Hepatocyte (in vitro differentiated cells): ENCODE data around the gene HOXB6. TPM values are rescaled to one million over a fixed set of nuclear protein-coding genes. Genes with fewer than 3 reads are reported as not detected.

Experiments used
- DNase-seq: peaks from one replicate; pipeline ENCODE4 v3.0.0-alpha.2; 2016; ENCODE audit warnings: low spot score
- H2AFZ ChIP-seq: fragments of 200-600 bp; sonication (generic); 2 replicates; pipeline ENCODE4 v1.6.0; 2016; ENCODE audit warnings: antibody characterized with exemption, mild to moderate bottlenecking
- H3K27ac ChIP-seq: fragments of 200-600 bp; sonication (generic); 2 replicates; pipeline ENCODE4 v1.5.1; 2016; ENCODE audit warnings: mild to moderate bottlenecking
- H3K27me3 ChIP-seq: fragments of 200-600 bp; sonication (generic); 2 replicates; pipeline ENCODE4 v1.6.1; 2016
- H3K36me3 ChIP-seq: fragments of 200-600 bp; sonication (generic); replicated peaks from 2 replicates; pipeline ENCODE4 v1.5.1; 2016; ENCODE audit warnings: low read depth; ENCODE audit not compliant: insufficient read depth
- H3K4me1 ChIP-seq: fragments of 200-600 bp; sonication (generic); 2 replicates; pipeline ENCODE4 v1.5.1; 2016; ENCODE audit warnings: mild to moderate bottlenecking, moderate library complexity; ENCODE audit not compliant: insufficient read depth
- H3K4me2 ChIP-seq: fragments of 200-600 bp; sonication (generic); 2 replicates; pipeline ENCODE4 v1.6.0; 2016
- H3K4me3 ChIP-seq: fragments of 200-600 bp; sonication (generic); 2 replicates; pipeline ENCODE4 v1.5.1; 2016; ENCODE audit warnings: mild to moderate bottlenecking
- H3K79me2 ChIP-seq: fragments of 200-600 bp; sonication (generic); 2 replicates; pipeline ENCODE4 v1.6.0; 2017; ENCODE audit warnings: mild to moderate bottlenecking
- H3K9me2 ChIP-seq: fragments of 200-600 bp; sonication (generic); replicated peaks from 2 replicates; pipeline ENCODE4 v1.6.0; 2017; ENCODE audit warnings: mild to moderate bottlenecking; ENCODE audit not compliant: insufficient read depth
- H3K9me3 ChIP-seq: fragments of 200-600 bp; sonication (generic); 2 replicates; pipeline ENCODE4 v1.5.1; 2016; ENCODE audit warnings: low read depth, mild to moderate bottlenecking
- H4K20me1 ChIP-seq: fragments of 200-600 bp; sonication (generic); 2 replicates; pipeline ENCODE4 v1.6.0; 2016; ENCODE audit warnings: mild to moderate bottlenecking; ENCODE audit not compliant: insufficient read depth, poor library complexity, severe bottlenecking
- CTCF ChIP-seq: fragments of 200-600 bp; sonication (generic); IDR thresholded peaks from 2 replicates; pipeline ENCODE4 v1.5.1; 2016; ENCODE audit warnings: antibody characterized with exemption, mild to moderate bottlenecking; ENCODE audit not compliant: poor library complexity
- EZH2 ChIP-seq: fragments of 200-600 bp; sonication (generic); IDR thresholded peaks from 2 replicates; pipeline ENCODE4 v1.6.1; 2016; ENCODE audit warnings: antibody characterized with exemption, mild to moderate bottlenecking, borderline replicate concordance
- EZH2phosphoT487 ChIP-seq: fragments of 200-600 bp; sonication (generic); IDR thresholded peaks from one replicate; pipeline ENCODE4 v1.6.1; 2018; ENCODE audit warnings: antibody characterized with exemption, mild to moderate bottlenecking, low read depth, moderate library complexity; ENCODE audit not compliant: unreplicated experiment, severe bottlenecking
- WGBS: methylation state at CpG from one replicate; pipeline ENCODE4 v1.1.6; 2016; ENCODE audit warnings: low lambda C conversion rate; ENCODE audit errors: missing lambda C conversion rate; 5-methylcytosine and 5-hydroxymethylcytosine counted together
- polyA plus RNA-seq: library from polyadenylated mRNA; unstranded; fragments of >200 nt; fragmentation: Nextera tagmentation; extraction: Ambion mirVana; gene quantifications from 2 replicates; pipeline ENCODE4 v1.2.1, GENCODE V29; 2016
- total RNA-seq: library from RNA; depleted of rRNA; stranded (reverse); fragments of >200 nt; gene quantifications from 2 replicates; pipeline ENCODE4 v1.2.3, GENCODE V29; 2014

HOXB6 gene
- total and polyA plus RNA-seq, 2 experiments from 2014 or later: 4.8 to 7.7 TPM

- Histone ChIP-seq H3K79me2 (no peaks in the 10 kb centered on the region), H3K9me3 (no peaks in the 10 kb centered on the region), H3K4me2 (no peak overlapping the region), H3K27ac (no peak overlapping the region), H3K27me3 (peaks cover 98% of the 10 kb centered on the region), H3K4me1 (no peaks in the 10 kb centered on the region), H3K36me3 (no peaks in the 10 kb centered on the region), H3K9me2 (no peaks in the 10 kb centered on the region), H2AFZ (peak overlapping the region; percentile 60), H4K20me1 (no peaks in the 10 kb centered on the region), H3K4me3 (no peak overlapping the region)
- WGBS: 32% methylated on average over 7 of the region's 7 CpGs
- DNase-seq: no peak
- peak; percentile 8 for TF ChIP-seq EZH2
- no peak for TF ChIP-seq CTCF
- TF ChIP-seq EZH2phosphoT487: no peak
Measured at GRCh38 chr17:48632579-48633265, 27.9 kb upstream of the HOXB6 start.

- Histone ChIP-seq H3K4me1 (no peaks in the 10 kb centered on the region), H3K27ac (no peak overlapping the region), H4K20me1 (no peaks in the 10 kb centered on the region), H3K27me3 (peaks cover 98% of the 10 kb centered on the region), H3K4me2 (no peak overlapping the region), H3K9me2 (no peaks in the 10 kb centered on the region), H2AFZ (no peak overlapping the region), H3K79me2 (no peaks in the 10 kb centered on the region), H3K9me3 (no peaks in the 10 kb centered on the region), H3K36me3 (no peaks in the 10 kb centered on the region), H3K4me3 (no peak overlapping the region)
- DNase-seq: no peak
- TF ChIP-seq CTCF (no peak), EZH2phosphoT487 (no peak), EZH2 (no peak)
- WGBS: 37% methylated on average over 7 of the region's 7 CpGs
Measured at GRCh38 chr17:48631693-48632578, 27.1 kb upstream of the HOXB6 start.

- H3K4me1 ChIP-seq: peaks cover 6% of the 10 kb centered on the region
- no peak for DNase-seq
- no peak overlapping the region for H2AFZ ChIP-seq
- H3K4me3 ChIP-seq: no peak overlapping the region
- 24% methylated on average over 15 of the region's 15 CpGs for WGBS
- H3K27me3 ChIP-seq: peaks cover 99% of the 10 kb centered on the region
- no peaks in the 10 kb centered on the region for H4K20me1 ChIP-seq
- H3K9me2 ChIP-seq: no peaks in the 10 kb centered on the region
- no peak overlapping the region for H3K4me2 ChIP-seq
- H3K36me3 ChIP-seq: no peaks in the 10 kb centered on the region
- TF ChIP-seq EZH2phosphoT487 (no peak), EZH2 (no peak), CTCF (no peak)
- H3K9me3 ChIP-seq: no peaks in the 10 kb centered on the region
- no peak overlapping the region for H3K27ac ChIP-seq
- H3K79me2 ChIP-seq: no peaks in the 10 kb centered on the region
Measured at GRCh38 chr17:48630925-48631692, 26.3 kb upstream of the HOXB6 start.
